Glomerular endothelial cell (primary cell): ENCODE results near the gene TOMM20L. TPM values are rescaled to one million over a fixed set of nuclear protein-coding genes. Genes with fewer than 3 reads are reported as not detected.
A peak's percentile ranks its signal among the peaks of the same experiment; 100 is the strongest.

Experiments used
- DNase-seq: peaks from one replicate; pipeline ENCODE4 v3.0.0-alpha.2; 2011; ENCODE audit warnings: low read depth, low spot score; ENCODE audit errors: extremely low read depth
- total RNA-seq: library from RNA; depleted of rRNA; stranded (reverse); fragments of >200 nt; gene quantifications from 2 replicates; pipeline ENCODE4 v1.2.3, GENCODE V29; 2015

The TOMM20L gene
- total RNA-seq, 1 donor from 2014 or later: not detected

- no peak for DNase-seq
These were observed 31.0 kb downstream of the TOMM20L start for GRCh38 chr14:58426670-58427280.

DNA sequence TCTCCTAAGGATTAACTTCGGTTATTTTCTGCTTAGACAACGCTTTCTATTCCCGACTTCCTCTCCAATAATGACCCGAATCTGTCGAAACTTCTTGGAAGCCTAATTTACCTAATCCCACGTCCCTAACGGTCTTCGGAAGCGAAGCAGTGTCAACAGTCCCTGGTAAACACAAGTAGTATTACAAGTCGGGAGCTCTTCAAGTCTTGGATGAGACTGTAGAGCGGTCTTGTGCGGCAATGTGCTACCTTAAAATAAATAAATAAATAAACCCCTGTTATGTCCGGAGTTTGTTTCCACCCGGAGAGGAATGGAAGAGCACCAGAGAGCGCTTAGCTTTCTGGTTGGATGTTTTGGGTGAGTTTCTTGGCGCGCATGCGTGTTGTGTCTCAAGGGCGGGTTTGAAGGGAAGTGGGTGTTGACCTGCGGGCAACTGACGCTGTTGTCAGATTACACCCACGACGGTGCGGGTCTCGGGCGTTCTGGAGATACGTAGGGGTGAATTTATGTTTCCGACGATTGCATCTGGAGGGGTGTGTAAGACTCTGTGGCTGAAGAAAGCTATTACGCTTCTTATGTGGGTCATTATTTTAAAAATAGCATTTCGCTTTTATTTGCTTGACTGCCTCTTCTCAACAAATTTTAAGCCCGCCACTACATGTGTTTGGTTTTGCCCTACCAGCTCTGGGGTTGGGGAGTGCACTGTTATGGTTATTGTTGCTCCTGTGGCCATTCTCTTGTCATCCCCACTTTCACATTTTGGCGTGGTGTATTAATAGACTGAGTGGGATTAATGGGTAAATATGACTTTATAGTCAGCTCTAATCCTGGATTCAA lies 31.8 kb downstream of the TOMM20L start, which contains the start of the genes KIAA0586 and TIMM9:
KIAA0586 (plus strand) TSS at position 439 of the 837 bp plus-strand sequence. CDS start 546 bp downstream, outside the sequence.
TIMM9 (minus strand) TSS at position 251 of the 837 bp plus-strand sequence. CDS start 15,586 bp downstream, outside the sequence.
- peak; percentile 96 for DNase-seq

DNA sequence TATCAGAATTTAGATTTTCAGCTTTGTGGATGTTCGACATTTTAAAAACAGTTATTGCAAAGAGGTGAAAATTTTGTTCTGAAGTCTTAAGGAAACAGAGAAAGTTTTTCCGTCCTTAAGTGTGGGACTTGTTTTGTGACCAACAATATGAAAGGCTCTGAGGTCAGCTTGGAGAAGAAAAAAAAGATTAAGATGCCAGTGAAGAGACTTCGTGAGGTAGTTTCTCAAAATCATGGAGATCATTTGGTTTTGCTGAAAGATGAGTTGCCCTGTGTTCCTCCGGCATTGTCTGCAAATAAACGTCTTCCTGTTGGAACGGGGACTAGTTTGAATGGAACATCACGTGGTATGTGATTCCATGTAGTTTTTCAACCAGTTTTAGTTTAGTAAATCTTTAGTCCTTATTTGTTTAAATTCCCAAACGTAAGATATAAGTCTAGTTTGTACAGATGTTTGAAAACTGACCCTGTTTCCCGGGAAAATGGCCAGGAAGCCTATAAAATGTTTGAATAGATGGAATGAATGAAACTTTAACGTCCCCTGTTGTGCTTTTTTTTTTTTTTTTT lies 32.5 kb downstream of the TOMM20L start:
- peak; percentile 54 for DNase-seq

- DNase-seq: no peak
These were observed 34.4 kb downstream of the TOMM20L start for GRCh38 chr14:58430156-58430555.

GRCh38 chr14:58439476-58439875 lies 43.7 kb downstream of the TOMM20L start:
- no peak for DNase-seq

DNA sequence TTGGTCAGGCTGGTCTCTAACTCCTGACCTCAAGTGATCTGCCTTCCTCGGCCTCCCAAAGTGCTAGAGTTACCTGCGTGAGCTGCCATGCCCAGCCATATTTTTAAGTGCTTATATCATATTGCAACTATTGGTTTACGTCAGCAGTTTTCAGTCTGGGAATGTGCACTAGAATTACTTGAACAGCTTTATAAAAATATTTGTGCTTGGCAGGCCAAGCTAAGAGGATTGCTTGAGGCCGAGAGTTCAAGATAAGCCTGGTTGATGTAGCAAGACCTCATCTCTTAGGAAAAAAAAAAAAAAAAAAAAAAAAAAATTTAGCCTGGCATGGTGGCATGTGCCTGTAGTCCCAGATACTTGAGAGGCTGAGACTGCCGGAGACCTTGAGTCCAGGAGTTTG lies 48.9 kb downstream of the TOMM20L start:
- no peak for DNase-seq

DNA sequence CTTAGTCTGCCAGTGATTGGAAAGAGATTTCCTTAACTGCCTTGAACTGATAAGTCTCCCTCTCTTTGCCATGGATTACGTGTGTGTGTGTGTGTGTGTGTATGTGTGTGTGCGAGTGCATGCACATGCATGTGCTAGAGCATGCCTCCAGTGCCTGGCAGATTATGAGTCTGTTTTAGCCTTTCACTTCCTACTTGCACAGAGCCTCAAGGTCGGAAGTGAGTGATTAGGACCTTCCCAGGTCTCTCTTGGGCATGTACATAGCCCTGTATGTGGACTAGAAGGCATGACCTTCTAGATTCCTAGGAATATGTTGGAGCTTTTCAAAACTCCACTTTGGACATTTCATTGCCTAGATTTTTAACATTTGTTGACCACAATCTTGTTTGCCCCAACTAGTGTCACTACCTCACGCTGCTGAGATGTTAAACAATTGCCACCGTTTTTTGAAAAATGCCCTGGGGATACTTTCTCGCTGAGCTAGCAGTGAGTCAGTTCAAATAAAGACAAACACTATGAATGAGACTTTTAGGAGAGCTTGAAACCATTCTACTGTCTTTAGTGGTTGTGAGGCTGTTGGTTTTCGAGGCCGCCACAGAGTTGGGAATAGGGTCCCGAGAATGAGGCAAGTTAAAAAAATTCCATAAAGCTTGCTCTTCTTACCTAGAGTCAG lies 60.0 kb downstream of the TOMM20L start:
- no peak for DNase-seq

Other genes starting within 250 kb of the TOMM20L start
- gene ARMH4, start 243.7 kb upstream of the TOMM20L start, total RNA-seq: 5.7 and 6.6 TPM in 2 replicates
- 64.2 and 67.0 TPM in 2 replicates for gene ACTR10, start 195.8 kb upstream of the TOMM20L start, total RNA-seq
- gene PSMA3, start 151.1 kb upstream of the TOMM20L start, total RNA-seq: 171 and 192 TPM in 2 replicates
- gene ARID4A, start 97.4 kb upstream of the TOMM20L start, total RNA-seq: 7.0 and 16.0 TPM in 2 replicates
- 32.3 and 37.7 TPM in 2 replicates for gene TIMM9, start 31.6 kb downstream of the TOMM20L start, total RNA-seq
- 8.8 and 20.2 TPM in 2 replicates for gene KIAA0586, start 31.8 kb downstream of the TOMM20L start, total RNA-seq
- gene DACT1, start 242.0 kb downstream of the TOMM20L start, total RNA-seq: 1.2 and 4.3 TPM in 2 replicates